C4-2B (cell line): ENCODE measurements around the gene SLC7A10.

Experiments
- CTCF ChIP-seq: fragments of 450-650 bp; conservative IDR thresholded peaks from 2 replicates; pipeline ENCODE4 v1.5.1; 2017; ENCODE audit warnings: mild to moderate bottlenecking
- ZFX ChIP-seq: fragments of 450-650 bp; IDR thresholded peaks from 2 replicates; pipeline ENCODE4 v1.6.1; 2017

- no peak for TF ChIP-seq CTCF
- no peak for TF ChIP-seq ZFX
Observed at GRCh38 chr19:33171916-33172359, 53.7 kb downstream of the SLC7A10 start.
